ENCODE results near the gene SPTAN1.
"Not testable (repeated sequence)": the region's sequence is repeated elsewhere in the genome, so short reads cannot be mapped to it uniquely, and the experiment has no call there.

SPTAN1 gene

GRCh38 chr9:128553728-128554127 lies 1.3 kb downstream of the SPTAN1 start:
- DNase-seq = no peak

GRCh38 chr9:128554155-128554862 lies 1.9 kb downstream of the SPTAN1 start:
- no peak for DNase-seq

- DNase-seq = no peak
Measured at GRCh38 chr9:128555180-128555721, 2.9 kb downstream of the SPTAN1 start.

GRCh38 chr9:128556276-128556675 lies 3.9 kb downstream of the SPTAN1 start:
- no peak for DNase-seq

GRCh38 chr9:128556926-128557634 lies 4.7 kb downstream of the SPTAN1 start:
- no peak for DNase-seq

GRCh38 chr9:128558431-128559310 lies 6.3 kb downstream of the SPTAN1 start:
- no peak for DNase-seq

GRCh38 chr9:128565578-128565977 lies 13.2 kb downstream of the SPTAN1 start:
- no peak for DNase-seq

- no peak for DNase-seq
Measured at GRCh38 chr9:128568470-128569078, 16.2 kb downstream of the SPTAN1 start.

- no peak for DNase-seq
Measured at GRCh38 chr9:128575469-128575868, 23.1 kb downstream of the SPTAN1 start.

GRCh38 chr9:128575916-128576315 lies 23.5 kb downstream of the SPTAN1 start:
- no peak for DNase-seq

GRCh38 chr9:128577206-128577605 lies 24.8 kb downstream of the SPTAN1 start:
- DNase-seq = no peak

- no peak for DNase-seq
Measured at GRCh38 chr9:128579194-128579593, 26.8 kb downstream of the SPTAN1 start.

- no peak for DNase-seq
Measured at GRCh38 chr9:128580731-128581130, 28.3 kb downstream of the SPTAN1 start.

- not testable (repeated sequence) for DNase-seq
Measured at GRCh38 chr9:128585155-128585554, 32.8 kb downstream of the SPTAN1 start.

GRCh38 chr9:128586934-128587333 lies 34.5 kb downstream of the SPTAN1 start:
- not testable (repeated sequence) for DNase-seq

GRCh38 chr9:128587453-128587852 lies 35.1 kb downstream of the SPTAN1 start:
- no peak for DNase-seq

- DNase-seq = no peak
Measured at GRCh38 chr9:128588581-128589233, 36.3 kb downstream of the SPTAN1 start.

GRCh38 chr9:128593039-128593438 lies 40.7 kb downstream of the SPTAN1 start:
- no peak for DNase-seq

GRCh38 chr9:128593856-128594255 lies 41.5 kb downstream of the SPTAN1 start:
- no peak for DNase-seq

- DNase-seq = no peak
Measured at GRCh38 chr9:128595471-128595870, 43.1 kb downstream of the SPTAN1 start.

- DNase-seq = no peak
Measured at GRCh38 chr9:128600099-128600498, 47.7 kb downstream of the SPTAN1 start.

- no peak for DNase-seq
Measured at GRCh38 chr9:128603697-128604096, 51.3 kb downstream of the SPTAN1 start.
